ENCODE data around the gene AMOTL1. TPM values are rescaled to one million over a fixed set of nuclear protein-coding genes. Genes with fewer than 3 reads are reported as not detected.

AMOTL1 gene
- total RNA-seq, 2 experiments from 2014 or later = 0.08 TPM; not detected in 1

- no peaks in the 10 kb centered on the region for H3K27me3 Mint-ChIP-seq
- POLR2A ChIA-PET = no interaction called here
- no peaks in the 10 kb centered on the region for H3K4me1 Mint-ChIP-seq (ENCODE audit: low read depth)
- Histone ChIP-seq H3K9me3 (ENCODE audit: control insufficient read depth in 1 of 2, insufficient read depth in 1 of 2, low read length in 2 of 2) (no peaks in the 10 kb centered on the region), H3K27me3 (ENCODE audit: control insufficient read depth in 1 of 2, insufficient read depth in 2 of 2, low read length in 2 of 2) (no peaks in the 10 kb centered on the region), H3K4me3 (ENCODE audit: low read length) (no peak overlapping the region), H3K36me3 (ENCODE audit: insufficient read depth, low read length) (no peaks in the 10 kb centered on the region), H3K4me1 (ENCODE audit: insufficient read depth, low read length) (no peaks in the 10 kb centered on the region), H3K27ac (ENCODE audit: low read depth in 1 of 2, low read length in 2 of 2) (no peak overlapping the region)
- ATAC-seq (ENCODE audit: poor library complexity) = no peak
- CTCF ChIA-PET = no interaction called here
- H3K27ac Mint-ChIP-seq = no peak overlapping the region
- intact Hi-C loops (cut with DNase I, micrococcal nuclease) = no loop called here
- peaks cover 2% of the 10 kb centered on the region for H3K9me3 Mint-ChIP-seq
- TF ChIP-seq, protein P1, sequence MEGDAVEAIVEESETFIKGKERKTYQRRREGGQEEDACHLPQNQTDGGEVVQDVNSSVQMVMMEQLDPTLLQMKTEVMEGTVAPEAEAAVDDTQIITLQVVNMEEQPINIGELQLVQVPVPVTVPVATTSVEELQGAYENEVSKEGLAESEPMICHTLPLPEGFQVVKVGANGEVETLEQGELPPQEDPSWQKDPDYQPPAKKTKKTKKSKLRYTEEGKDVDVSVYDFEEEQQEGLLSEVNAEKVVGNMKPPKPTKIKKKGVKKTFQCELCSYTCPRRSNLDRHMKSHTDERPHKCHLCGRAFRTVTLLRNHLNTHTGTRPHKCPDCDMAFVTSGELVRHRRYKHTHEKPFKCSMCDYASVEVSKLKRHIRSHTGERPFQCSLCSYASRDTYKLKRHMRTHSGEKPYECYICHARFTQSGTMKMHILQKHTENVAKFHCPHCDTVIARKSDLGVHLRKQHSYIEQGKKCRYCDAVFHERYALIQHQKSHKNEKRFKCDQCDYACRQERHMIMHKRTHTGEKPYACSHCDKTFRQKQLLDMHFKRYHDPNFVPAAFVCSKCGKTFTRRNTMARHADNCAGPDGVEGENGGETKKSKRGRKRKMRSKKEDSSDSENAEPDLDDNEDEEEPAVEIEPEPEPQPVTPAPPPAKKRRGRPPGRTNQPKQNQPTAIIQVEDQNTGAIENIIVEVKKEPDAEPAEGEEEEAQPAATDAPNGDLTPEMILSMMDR (IDR thresholded peaks at IDR 0.05) = no peak
- no peak overlapping the region for H3K4me3 Mint-ChIP-seq
- no peak for DNase-seq
- no peaks in the 10 kb centered on the region for H3K36me3 Mint-ChIP-seq (ENCODE audit: low read depth)
These were observed 53.3 kb downstream of the AMOTL1 start for GRCh38 chr11:94821439-94821838.

DNA sequence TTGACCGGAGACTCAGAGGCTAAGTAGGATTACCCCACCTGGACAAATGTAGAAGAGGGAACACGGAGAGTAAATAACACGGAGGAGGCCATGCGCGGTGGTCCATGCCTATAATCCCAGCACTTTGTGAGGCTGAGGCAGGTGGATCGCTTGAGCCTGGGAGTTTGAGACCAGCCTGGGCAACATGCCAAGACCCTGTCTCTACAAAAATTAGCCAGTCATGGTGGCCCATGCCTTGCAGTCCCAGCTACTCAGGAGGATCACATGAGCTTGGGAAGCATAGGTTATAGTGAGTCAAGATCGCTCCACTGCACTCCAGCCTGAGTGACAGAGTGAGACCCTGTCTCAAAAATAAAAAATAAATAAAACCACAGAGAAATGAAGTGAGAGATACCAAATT lies 53.9 kb downstream of the AMOTL1 start:
- Mint-ChIP-seq H3K27ac (no peak overlapping the region), H3K36me3 (ENCODE audit: low read depth) (no peaks in the 10 kb centered on the region), H3K27me3 (no peaks in the 10 kb centered on the region), H3K4me1 (ENCODE audit: low read depth) (no peaks in the 10 kb centered on the region), H3K9me3 (no peaks in the 10 kb centered on the region), H3K4me3 (no peak overlapping the region)
- Histone ChIP-seq H3K36me3 (ENCODE audit: insufficient read depth, low read length) (no peaks in the 10 kb centered on the region), H3K4me1 (ENCODE audit: insufficient read depth, low read length) (no peaks in the 10 kb centered on the region), H3K27ac (ENCODE audit: low read depth in 1 of 2, low read length in 2 of 2) (no peak overlapping the region), H3K9me3 (ENCODE audit: control insufficient read depth in 1 of 2, insufficient read depth in 1 of 2, low read length in 2 of 2) (no peaks in the 10 kb centered on the region), H3K27me3 (ENCODE audit: control insufficient read depth in 1 of 2, insufficient read depth in 2 of 2, low read length in 2 of 2) (no peaks in the 10 kb centered on the region), H3K4me3 (ENCODE audit: low read length) (no peak overlapping the region)
- CTCF ChIA-PET = no interaction called here
- TF ChIP-seq, protein P1 (IDR thresholded peaks at IDR 0.05) = no peak
- intact Hi-C loops (cut with DNase I, micrococcal nuclease) = no loop called here
- DNase-seq (no peak), ATAC-seq (ENCODE audit: poor library complexity) (no peak)
- POLR2A ChIA-PET = no interaction called here

DNA sequence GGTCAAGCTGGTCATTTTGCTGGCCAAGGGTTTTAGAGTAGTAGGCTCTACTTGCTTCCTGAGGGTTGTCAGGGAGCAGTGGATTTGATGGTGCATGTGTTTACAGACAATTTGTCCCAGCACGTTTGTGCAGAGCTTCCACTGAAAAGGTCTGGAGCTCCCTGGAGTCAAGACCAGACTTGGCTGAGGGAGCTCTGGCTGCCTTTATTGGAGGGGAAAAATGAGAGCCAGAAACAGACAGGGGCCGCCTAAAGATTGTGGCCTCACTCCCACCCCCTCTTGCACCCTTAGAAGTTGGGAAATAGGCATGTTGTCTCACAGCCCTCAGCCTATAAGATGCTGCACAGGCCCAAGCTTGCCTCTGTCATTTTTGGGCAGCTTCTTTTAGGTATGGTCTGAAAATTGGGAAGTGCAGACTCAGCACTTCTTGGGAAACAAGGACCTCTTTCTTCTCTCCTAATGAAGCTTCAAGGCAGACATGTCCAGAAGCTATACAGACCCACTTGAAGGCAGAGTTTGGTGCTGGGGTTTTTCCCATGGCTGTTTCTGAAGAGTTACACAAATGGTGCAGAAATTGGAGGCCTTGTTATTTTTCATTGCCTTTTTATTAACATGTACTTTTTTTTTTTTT lies 55.1 kb downstream of the AMOTL1 start:
- ChIA-PET POLR2A (no interaction called here), CTCF (no interaction called here)
- Mint-ChIP-seq H3K4me1 (ENCODE audit: low read depth) (no peaks in the 10 kb centered on the region), H3K27ac (no peak overlapping the region), H3K36me3 (ENCODE audit: low read depth) (no peaks in the 10 kb centered on the region), H3K4me3 (no peak overlapping the region), H3K9me3 (no peaks in the 10 kb centered on the region), H3K27me3 (no peaks in the 10 kb centered on the region)
- Histone ChIP-seq H3K4me1 (ENCODE audit: insufficient read depth, low read length) (no peaks in the 10 kb centered on the region), H3K4me3 (ENCODE audit: low read length) (no peak overlapping the region), H3K27ac (ENCODE audit: low read depth in 1 of 2, low read length in 2 of 2) (no peak overlapping the region), H3K9me3 (ENCODE audit: control insufficient read depth in 1 of 2, insufficient read depth in 1 of 2, low read length in 2 of 2) (no peaks in the 10 kb centered on the region), H3K36me3 (ENCODE audit: insufficient read depth, low read length) (no peaks in the 10 kb centered on the region), H3K27me3 (ENCODE audit: control insufficient read depth in 1 of 2, insufficient read depth in 2 of 2, low read length in 2 of 2) (no peaks in the 10 kb centered on the region)
- TF ChIP-seq, protein P1 (IDR thresholded peaks at IDR 0.05) = no peak
- ATAC-seq (ENCODE audit: poor library complexity) (no peak), DNase-seq (no peak)
- intact Hi-C loops (cut with DNase I, micrococcal nuclease) = no loop called here

Data from CD4-positive, alpha-beta T cell (primary cell).